NCI-H1694 treated with DMSO at 0.1 percent for 48 hours (cell line): Measurements from ENCODE around the gene C4orf50.

Source experiments
- DNase-seq: peaks from one replicate; lab custom pipeline; 2025; lab: John Stamatoyannopoulos, UW

The C4orf50 gene

GRCh38 chr4:6043843-6044242, 25.6 kb upstream of the C4orf50 start:
- DNase-seq, result no peak

- DNase-seq, result no peak
Observed at GRCh38 chr4:6043188-6043587, 25.0 kb upstream of the C4orf50 start.

GRCh38 chr4:6042293-6043063, 24.2 kb upstream of the C4orf50 start:
- no peak for DNase-seq

GRCh38 chr4:6041800-6042199, 23.6 kb upstream of the C4orf50 start:
- DNase-seq, result no peak

GRCh38 chr4:6038711-6039110, 20.5 kb upstream of the C4orf50 start:
- peak; percentile 13 for DNase-seq

GRCh38 chr4:6035786-6036185, 17.6 kb upstream of the C4orf50 start:
- no peak for DNase-seq

- no peak for DNase-seq
Observed at GRCh38 chr4:6033381-6033780, 15.2 kb upstream of the C4orf50 start.

- DNase-seq, result peak; percentile 58
Observed at GRCh38 chr4:6032249-6033244, 14.3 kb upstream of the C4orf50 start.

- no peak for DNase-seq
Observed at GRCh38 chr4:6031846-6032245, 13.6 kb upstream of the C4orf50 start.

GRCh38 chr4:6030679-6031078, 12.4 kb upstream of the C4orf50 start:
- no peak for DNase-seq

- no peak for DNase-seq
Observed at GRCh38 chr4:6029254-6029653, 11.0 kb upstream of the C4orf50 start.

- DNase-seq, result no peak
Observed at GRCh38 chr4:6028168-6028567, 9.9 kb upstream of the C4orf50 start.

- DNase-seq, result no peak
Observed at GRCh38 chr4:6027392-6027791, 9.2 kb upstream of the C4orf50 start.

GRCh38 chr4:6024313-6024960, 6.2 kb upstream of the C4orf50 start:
- DNase-seq, result no peak

- no peak for DNase-seq
Observed at GRCh38 chr4:6023731-6024130, 5.5 kb upstream of the C4orf50 start.

- no peak for DNase-seq
Observed at GRCh38 chr4:6022607-6023288, 4.5 kb upstream of the C4orf50 start.

- DNase-seq, result no peak
Observed at GRCh38 chr4:6021831-6022606, 3.8 kb upstream of the C4orf50 start.

GRCh38 chr4:6020613-6021012, 2.4 kb upstream of the C4orf50 start:
- no peak for DNase-seq

- DNase-seq, result peak; percentile 35
Observed at GRCh38 chr4:6019316-6020263, 1.4 kb upstream of the C4orf50 start.

- no peak for DNase-seq
Observed at GRCh38 chr4:6017800-6018199, 431 bp downstream of the C4orf50 start.
